ENCODE results near the gene TMEM232.

Gene TMEM232

DNA sequence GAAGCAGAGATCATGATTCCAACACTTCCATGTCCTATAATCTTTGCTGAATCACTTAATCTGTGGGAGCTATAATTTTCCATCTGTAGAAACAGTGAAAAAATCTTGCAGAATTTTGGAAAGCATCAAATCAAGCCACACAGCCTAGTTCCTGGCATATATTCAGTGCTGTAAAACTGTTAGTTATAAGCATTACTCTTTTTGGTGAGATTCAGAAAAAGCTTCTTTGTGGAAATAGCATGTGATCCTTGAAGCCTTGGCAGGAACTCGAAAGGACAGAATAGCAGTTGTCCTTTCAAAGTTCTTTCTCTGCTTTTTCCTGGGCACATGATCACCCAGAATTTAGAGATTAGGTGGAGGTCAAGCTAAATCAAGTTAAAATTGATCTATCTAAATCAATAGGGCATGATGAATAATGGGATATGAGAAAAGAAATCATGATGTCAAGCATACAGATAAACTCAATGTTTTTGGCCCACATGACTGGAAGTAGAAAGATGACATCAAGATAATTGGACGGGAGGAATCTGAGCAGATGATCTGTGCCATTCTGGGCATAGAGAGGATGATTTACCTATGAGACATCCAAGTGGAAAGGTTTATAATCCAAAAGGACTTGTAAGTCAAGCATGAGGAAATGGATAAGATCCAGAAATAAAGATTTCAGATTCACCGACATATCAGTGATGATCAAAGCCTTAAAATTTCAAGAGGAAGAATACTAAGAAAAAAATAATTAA lies 73.1 kb downstream of the TMEM232 start:
- H3K27me3 Mint-ChIP-seq (ENCODE audit: low read depth): no peaks in the 10 kb centered on the region
- H3K4me3 Mint-ChIP-seq: no peak overlapping the region
- no peaks in the 10 kb centered on the region for H3K4me1 Mint-ChIP-seq
- TF ChIP-seq, protein P1, sequence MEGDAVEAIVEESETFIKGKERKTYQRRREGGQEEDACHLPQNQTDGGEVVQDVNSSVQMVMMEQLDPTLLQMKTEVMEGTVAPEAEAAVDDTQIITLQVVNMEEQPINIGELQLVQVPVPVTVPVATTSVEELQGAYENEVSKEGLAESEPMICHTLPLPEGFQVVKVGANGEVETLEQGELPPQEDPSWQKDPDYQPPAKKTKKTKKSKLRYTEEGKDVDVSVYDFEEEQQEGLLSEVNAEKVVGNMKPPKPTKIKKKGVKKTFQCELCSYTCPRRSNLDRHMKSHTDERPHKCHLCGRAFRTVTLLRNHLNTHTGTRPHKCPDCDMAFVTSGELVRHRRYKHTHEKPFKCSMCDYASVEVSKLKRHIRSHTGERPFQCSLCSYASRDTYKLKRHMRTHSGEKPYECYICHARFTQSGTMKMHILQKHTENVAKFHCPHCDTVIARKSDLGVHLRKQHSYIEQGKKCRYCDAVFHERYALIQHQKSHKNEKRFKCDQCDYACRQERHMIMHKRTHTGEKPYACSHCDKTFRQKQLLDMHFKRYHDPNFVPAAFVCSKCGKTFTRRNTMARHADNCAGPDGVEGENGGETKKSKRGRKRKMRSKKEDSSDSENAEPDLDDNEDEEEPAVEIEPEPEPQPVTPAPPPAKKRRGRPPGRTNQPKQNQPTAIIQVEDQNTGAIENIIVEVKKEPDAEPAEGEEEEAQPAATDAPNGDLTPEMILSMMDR (IDR thresholded peaks at IDR 0.05; ENCODE audit: unreplicated experiment in 3 of 3): no peak
- peaks cover 7% of the 10 kb centered on the region for H3K9me3 Mint-ChIP-seq
- H3K36me3 Mint-ChIP-seq (ENCODE audit: low read depth): no peaks in the 10 kb centered on the region
- no peak overlapping the region for H3K27ac Mint-ChIP-seq

DNA sequence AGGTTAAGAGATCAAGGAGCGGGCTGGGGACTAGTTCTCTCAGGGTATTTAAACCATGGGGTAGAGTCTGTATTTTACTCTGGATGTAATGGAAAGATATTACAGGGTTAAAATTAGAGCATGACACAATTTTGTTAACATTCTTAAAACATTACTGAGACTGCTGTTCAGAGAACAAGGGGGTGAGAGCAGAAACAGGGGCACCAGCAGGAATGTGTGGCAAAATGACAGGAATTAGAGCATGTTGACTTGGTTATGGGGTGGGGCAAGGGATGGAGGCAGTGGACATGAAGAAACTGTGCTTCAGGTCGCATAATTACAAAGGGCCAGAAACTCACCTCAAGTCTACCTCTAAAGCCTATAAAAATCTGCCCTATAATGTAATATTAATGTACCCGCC lies 75.0 kb downstream of the TMEM232 start:
- no peaks in the 10 kb centered on the region for H3K27me3 Mint-ChIP-seq (ENCODE audit: low read depth)
- peaks cover 7% of the 10 kb centered on the region for H3K9me3 Mint-ChIP-seq
- TF ChIP-seq, protein P1 (IDR thresholded peaks at IDR 0.05; ENCODE audit: unreplicated experiment in 3 of 3): no peak
- no peaks in the 10 kb centered on the region for H3K36me3 Mint-ChIP-seq (ENCODE audit: low read depth)
- no peak overlapping the region for H3K4me3 Mint-ChIP-seq
- no peaks in the 10 kb centered on the region for H3K4me1 Mint-ChIP-seq
- no peak overlapping the region for H3K27ac Mint-ChIP-seq

DNA sequence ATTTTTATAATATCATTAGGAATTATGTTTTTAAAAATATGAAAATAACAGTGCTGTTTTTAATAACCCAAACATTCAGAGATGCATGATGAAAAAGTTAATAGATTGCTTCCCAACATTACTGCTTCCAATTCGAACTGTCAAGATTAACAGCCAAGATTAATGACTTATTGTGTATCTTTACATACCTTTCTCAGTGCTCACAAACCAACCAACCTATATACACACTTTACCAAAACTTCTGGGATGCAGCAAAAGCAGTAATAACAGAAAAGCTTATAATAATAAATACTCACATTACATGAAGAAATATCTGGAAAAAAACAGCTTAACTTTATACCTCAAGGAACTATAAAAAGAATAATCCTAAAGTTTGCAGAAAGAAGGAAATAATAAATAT lies 82.1 kb downstream of the TMEM232 start:
- peaks cover 5% of the 10 kb centered on the region for H3K9me3 Mint-ChIP-seq
- no peaks in the 10 kb centered on the region for H3K4me1 Mint-ChIP-seq
- no peaks in the 10 kb centered on the region for H3K27me3 Mint-ChIP-seq (ENCODE audit: low read depth)
- H3K36me3 Mint-ChIP-seq (ENCODE audit: low read depth): no peaks in the 10 kb centered on the region
- H3K27ac Mint-ChIP-seq: no peak overlapping the region
- TF ChIP-seq, protein P1 (IDR thresholded peaks at IDR 0.05; ENCODE audit: unreplicated experiment in 3 of 3): no peak
- no peak overlapping the region for H3K4me3 Mint-ChIP-seq

DNA sequence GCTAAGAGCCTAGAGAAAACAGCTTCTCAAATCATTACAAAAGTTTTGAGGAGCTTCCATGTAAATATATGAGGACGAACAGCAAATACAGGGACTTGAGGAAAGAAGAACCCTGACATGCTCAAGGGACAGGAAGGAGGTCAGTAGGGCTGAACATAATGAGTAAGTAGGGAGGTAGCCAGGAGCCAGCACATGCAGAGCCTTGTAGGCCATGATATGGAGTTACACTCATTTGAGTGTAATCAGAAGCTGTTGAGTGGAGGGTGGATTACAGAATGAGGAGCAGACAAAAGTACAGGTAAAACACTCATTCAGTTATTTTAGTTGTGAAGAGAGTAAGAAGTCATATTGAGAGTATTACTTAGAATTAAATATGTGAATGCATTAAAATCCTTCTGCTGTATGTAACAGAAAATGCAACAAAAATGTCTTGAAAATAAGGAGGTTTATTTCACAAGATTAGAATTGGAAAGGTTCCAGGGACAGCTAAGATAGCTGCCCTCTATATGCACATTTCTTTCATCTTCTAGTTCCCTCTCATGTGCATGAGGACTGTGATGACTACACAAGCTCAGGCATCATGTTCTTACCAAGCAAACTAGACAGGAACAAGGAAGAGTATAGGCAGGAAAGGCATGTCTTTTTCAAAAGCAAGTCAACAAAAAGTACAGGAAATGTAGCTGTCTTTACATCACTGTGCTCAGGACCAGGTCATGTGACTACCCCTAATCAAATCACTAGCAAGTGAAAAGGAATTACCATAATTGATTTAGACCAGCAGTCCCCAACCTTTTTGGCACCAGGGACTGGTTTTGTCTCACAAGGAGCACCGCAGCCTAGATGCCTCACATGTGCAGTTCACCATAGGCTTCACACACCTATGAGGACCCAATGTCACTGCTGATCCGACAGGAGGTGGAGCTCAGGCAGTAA lies 87.2 kb downstream of the TMEM232 start:
- Mint-ChIP-seq H3K27me3 (ENCODE audit: low read depth) (no peaks in the 10 kb centered on the region), H3K9me3 (no peaks in the 10 kb centered on the region), H3K4me3 (no peak overlapping the region), H3K4me1 (no peaks in the 10 kb centered on the region), H3K27ac (no peak overlapping the region), H3K36me3 (ENCODE audit: low read depth) (no peaks in the 10 kb centered on the region)
- TF ChIP-seq, protein P1 (IDR thresholded peaks at IDR 0.05; ENCODE audit: unreplicated experiment in 3 of 3): no peak

DNA sequence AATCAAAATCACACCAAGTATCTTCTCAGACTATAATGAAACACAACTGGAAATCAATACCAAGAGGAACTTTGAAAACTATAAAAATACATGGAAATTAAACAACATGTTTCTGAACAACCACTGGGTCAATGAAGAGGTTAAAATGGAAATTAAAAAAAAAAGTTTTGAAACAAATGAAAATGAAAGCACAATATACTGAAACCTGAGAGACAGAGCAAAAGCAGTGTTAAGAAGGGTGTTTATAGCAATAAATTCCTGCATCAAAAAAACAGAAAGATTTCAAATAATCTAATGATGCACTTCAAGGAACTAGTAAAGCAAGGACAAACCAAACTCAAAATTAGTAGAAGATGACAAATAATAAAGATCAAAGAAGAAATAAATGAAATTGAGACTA lies 92.0 kb downstream of the TMEM232 start:
- H3K4me1 Mint-ChIP-seq: no peaks in the 10 kb centered on the region
- TF ChIP-seq, protein P1 (IDR thresholded peaks at IDR 0.05; ENCODE audit: unreplicated experiment in 3 of 3): no peak
- peaks cover 3% of the 10 kb centered on the region for H3K9me3 Mint-ChIP-seq
- H3K27me3 Mint-ChIP-seq (ENCODE audit: low read depth): no peaks in the 10 kb centered on the region
- no peak overlapping the region for H3K27ac Mint-ChIP-seq
- H3K36me3 Mint-ChIP-seq (ENCODE audit: low read depth): no peaks in the 10 kb centered on the region
- no peak overlapping the region for H3K4me3 Mint-ChIP-seq

All from nephron (organoid).